Small intestine (tissue), 7 donors: ENCODE results near the gene GPX4. TPM values are rescaled to one million over a fixed set of nuclear protein-coding genes. Genes with fewer than 3 reads are reported as not detected.

ENCODE experiments used
- DNase-seq, 2 donors: peaks; one replicate each; pipeline versions ENCODE4 v3.0.0 to v3.0.0-alpha.2; 2013
- FAIRE-seq: peaks from 2 replicates; lab custom pipeline; 2012; peaks lifted over from hg19 to GRCh38; lab: Jason Lieb, UNC
- H3K27ac ChIP-seq, 3 donors: one replicate each; pipeline ENCODE4 v1.5.1; 2013; ENCODE audit warnings: low read length in 2 of 3, mild to moderate bottlenecking in 2 of 3, control low read depth in 1 of 3, inconsistent platforms in 1 of 3, low read depth in 1 of 3, moderate library complexity in 1 of 3
- H3K27me3 ChIP-seq, 3 donors: one replicate each; pipeline ENCODE4 v1.6.1; 2013; ENCODE audit warnings: low read length in 3 of 3, inconsistent platforms in 1 of 3; ENCODE audit not compliant: control insufficient read depth in 3 of 3, insufficient read depth in 3 of 3
- H3K36me3 ChIP-seq, 3 donors: one replicate each; pipeline ENCODE4 v1.6.1; 2013; ENCODE audit warnings: low read length in 3 of 3, inconsistent platforms in 1 of 3, low read depth in 1 of 3, mild to moderate bottlenecking in 1 of 3, moderate library complexity in 1 of 3; ENCODE audit not compliant: control insufficient read depth in 3 of 3, insufficient read depth in 2 of 3
- H3K4me1 ChIP-seq, 3 donors: one replicate each; pipeline ENCODE4 v1.6.1; 2013; ENCODE audit warnings: low read length in 2 of 3, inconsistent platforms in 1 of 3, low read depth in 1 of 3, mild to moderate bottlenecking in 1 of 3, moderate library complexity in 1 of 3; ENCODE audit not compliant: control insufficient read depth in 3 of 3, insufficient read depth in 2 of 3
- H3K4me3 ChIP-seq, 3 donors: one replicate each; pipeline ENCODE4 v1.5.1; 2013; ENCODE audit warnings: low read length in 3 of 3, control low read depth in 1 of 3, inconsistent platforms in 1 of 3, low read depth in 1 of 3, mild to moderate bottlenecking in 1 of 3, moderate library complexity in 1 of 3
- H3K9me3 ChIP-seq, 2 donors: one replicate each; pipeline ENCODE4 v1.6.1; 2013; ENCODE audit warnings: low read depth in 1 of 2, low read length in 1 of 2; ENCODE audit not compliant: control insufficient read depth in 2 of 2, insufficient read depth in 1 of 2
- WGBS, 3 donors: extraction: QIAGEN DNeasy Blood & Tissue Kit; methylation state at CpG; one replicate each; pipeline ENCODE4 v1.1.7; 2013; 5-methylcytosine and 5-hydroxymethylcytosine counted together
- polyA plus RNA-seq, 4 donors: library from polyadenylated mRNA; stranded (reverse) in 3 of 4; unstranded in 1 of 4; fragments of 200-250 nt in 3 of 4; fragments of 120-200 nt in 1 of 4; gene quantifications; one replicate each; pipeline versions ENCODE4 v1.2.1 to v1.2.3, GENCODE V29; 2013
- donor health status: healthy with polysubstance abuse.
- donor health status: control.
- donor health status: control.
- donor health status: Bipolar disorder and iron deficiency.
- donor health status: healthy.

GPX4 gene
- polyA plus RNA-seq, 4 donors = 335 to 1,298 (median 781) TPM

- H3K27ac ChIP-seq = no peak overlapping the region
- FAIRE-seq (no peak), DNase-seq (no peak)
- no peaks in the 10 kb centered on the region for H3K9me3 ChIP-seq
- H3K4me1 ChIP-seq = peaks cover 0 to 3% (median 0%) of the 10 kb centered on the region in 3 donors
- H3K27me3 ChIP-seq = no peaks in the 10 kb centered on the region
- WGBS, 3 donors = 96% methylated on average over 30 to 34 of the region's 34 CpGs
- H3K36me3 ChIP-seq = peaks cover 43 to 96% (median 56%) of the 10 kb centered on the region in 3 donors
- no peak overlapping the region for H3K4me3 ChIP-seq
Measured at GRCh38 chr19:1118999-1119398, 15.2 kb downstream of the GPX4 start.

DNA sequence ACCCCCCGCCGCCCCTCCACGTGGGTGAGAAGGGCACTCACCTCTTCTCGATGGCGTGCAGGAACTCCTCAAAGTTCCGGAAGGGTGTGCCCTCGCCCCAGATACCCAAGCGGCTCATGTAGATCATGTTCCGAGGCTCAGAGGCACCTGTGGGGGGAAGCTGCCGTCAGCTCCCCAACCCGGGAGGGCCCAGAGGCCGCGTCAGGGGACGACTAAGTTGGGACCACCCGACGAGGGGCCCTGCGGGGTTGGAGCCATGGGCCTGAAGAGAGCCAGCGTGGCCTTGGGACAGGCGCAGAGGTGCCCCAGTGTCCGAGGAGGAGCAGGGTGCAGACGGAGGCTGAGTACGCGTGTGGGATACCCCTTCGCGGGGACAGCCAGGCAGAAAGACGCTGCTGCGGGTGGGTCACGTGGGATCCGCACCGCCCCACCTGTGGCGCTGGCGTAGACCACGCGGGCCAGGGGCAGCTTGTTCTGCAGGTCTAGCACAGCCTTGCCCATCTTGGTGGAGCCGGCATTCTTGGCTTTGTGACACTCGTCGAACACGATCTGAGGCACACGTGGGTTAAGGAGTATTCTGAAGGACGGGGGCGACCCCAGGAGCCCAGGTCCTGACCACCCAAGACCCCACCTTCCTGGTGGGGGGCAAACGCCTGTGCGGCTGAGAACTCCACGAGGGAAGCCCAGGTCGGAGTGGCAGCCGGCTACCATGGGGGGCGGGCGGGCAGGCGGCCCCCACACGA is 15.9 kb downstream of the GPX4 start:
- Histone ChIP-seq H3K9me3 (no peaks in the 10 kb centered on the region), H3K27ac (no peak overlapping the region), H3K27me3 (no peaks in the 10 kb centered on the region), H3K36me3 (peaks cover 43 to 97% (median 55%) of the 10 kb centered on the region in 3 donors), H3K4me1 (no peaks in the 10 kb centered on the region), H3K4me3 (no peak overlapping the region)
- DNase-seq (no peak), FAIRE-seq (no peak)
- 94 to 95% (median 94%) methylated on average over 44 to 50 of the region's 50 CpGs for WGBS, 3 donors

GRCh38 chr19:1121395-1121794 is 17.6 kb downstream of the GPX4 start:
- Histone ChIP-seq H3K4me3 (no peak overlapping the region), H3K9me3 (no peaks in the 10 kb centered on the region), H3K36me3 (peaks cover 41 to 99% (median 58%) of the 10 kb centered on the region in 3 donors), H3K27ac (no peak overlapping the region), H3K4me1 (no peaks in the 10 kb centered on the region), H3K27me3 (no peaks in the 10 kb centered on the region)
- 91 to 96% (median 94%) methylated on average over 10 of the region's 10 CpGs for WGBS, 3 donors
- no peak for FAIRE-seq
- no peak for DNase-seq

- no peaks in the 10 kb centered on the region for H3K9me3 ChIP-seq
- peaks cover 36 to 99% (median 64%) of the 10 kb centered on the region in 3 donors for H3K36me3 ChIP-seq
- FAIRE-seq = no peak
- WGBS, 3 donors = 96 to 97% (median 96%) methylated on average over 46 to 63 of the region's 63 CpGs
- H3K4me3 ChIP-seq = no peak overlapping the region
- H3K27ac ChIP-seq = no peak overlapping the region
- no peaks in the 10 kb centered on the region for H3K27me3 ChIP-seq
- DNase-seq = no peak
- no peaks in the 10 kb centered on the region for H3K4me1 ChIP-seq
Measured at GRCh38 chr19:1122021-1122971, 18.5 kb downstream of the GPX4 start.

GRCh38 chr19:1122972-1123363 is 19.2 kb downstream of the GPX4 start:
- 56 to 57% (median 56%) methylated on average over 14 to 21 of the region's 21 CpGs for WGBS, 3 donors
- Histone ChIP-seq H3K9me3 (no peaks in the 10 kb centered on the region), H3K4me1 (no peaks in the 10 kb centered on the region), H3K4me3 (no peak overlapping the region), H3K36me3 (peaks cover 36 to 99% (median 60%) of the 10 kb centered on the region in 3 donors), H3K27me3 (no peaks in the 10 kb centered on the region), H3K27ac (no peak overlapping the region)
- FAIRE-seq (no peak), DNase-seq (peak; percentile 45 to 62)

- Histone ChIP-seq H3K27ac (no peak overlapping the region), H3K27me3 (no peaks in the 10 kb centered on the region), H3K36me3 (peaks cover 36 to 97% (median 60%) of the 10 kb centered on the region in 3 donors), H3K4me3 (no peak overlapping the region), H3K9me3 (no peaks in the 10 kb centered on the region), H3K4me1 (no peaks in the 10 kb centered on the region)
- 97 to 98% (median 98%) methylated on average over 11 to 20 of the region's 20 CpGs for WGBS, 3 donors
- FAIRE-seq (no peak), DNase-seq (no peak)
Measured at GRCh38 chr19:1123381-1123780, 19.6 kb downstream of the GPX4 start.

- no peak overlapping the region for H3K27ac ChIP-seq
- WGBS, 3 donors = 89 to 95% (median 95%) methylated on average over 20 to 23 of the region's 23 CpGs
- no peaks in the 10 kb centered on the region for H3K27me3 ChIP-seq
- no peak for DNase-seq
- H3K9me3 ChIP-seq = no peaks in the 10 kb centered on the region
- H3K4me3 ChIP-seq = no peak overlapping the region
- no peaks in the 10 kb centered on the region for H3K4me1 ChIP-seq
- no peak for FAIRE-seq
- peaks cover 34 to 95% (median 57%) of the 10 kb centered on the region in 3 donors for H3K36me3 ChIP-seq
Measured at GRCh38 chr19:1123885-1124677, 20.3 kb downstream of the GPX4 start.
